Ectodermal cell (in vitro differentiated cells): ENCODE data around the gene PALD1.

ENCODE experiments used
- H3K27ac ChIP-seq: 2 replicates; pipeline ENCODE4 v1.7.0; 2013; ENCODE audit warnings: mild to moderate bottlenecking, low read depth, low read length; ENCODE audit not compliant: insufficient read depth, poor library complexity, severe bottlenecking
- H3K27me3 ChIP-seq: 2 replicates; pipeline ENCODE4 v1.7.0; 2013; ENCODE audit warnings: mild to moderate bottlenecking, low read length; ENCODE audit not compliant: insufficient read depth, control insufficient read depth, poor library complexity, severe bottlenecking
- H3K36me3 ChIP-seq: one replicate; pipeline ENCODE4 v1.7.0; 2013; ENCODE audit warnings: low read length; ENCODE audit not compliant: control insufficient read depth, insufficient read depth
- H3K4me1 ChIP-seq: one replicate; pipeline ENCODE4 v1.7.0; 2013; ENCODE audit warnings: low read length; ENCODE audit not compliant: control insufficient read depth, insufficient read depth
- H3K4me3 ChIP-seq: 2 replicates; pipeline ENCODE4 v1.7.0; 2013; ENCODE audit warnings: low read depth, low read length, control low read depth; ENCODE audit not compliant: insufficient read depth
- H3K9me3 ChIP-seq: 2 replicates; pipeline ENCODE4 v1.7.0; 2013; ENCODE audit warnings: mild to moderate bottlenecking, low read length, moderate library complexity; ENCODE audit not compliant: control insufficient read depth
- WGBS, 2 experiments: methylation state at CpG; one replicate each; pipeline ENCODE4 v1.1.7; 2013; ENCODE audit warnings: missing lambda C conversion rate in 2 of 2; 5-methylcytosine and 5-hydroxymethylcytosine counted together

The PALD1 gene

DNA sequence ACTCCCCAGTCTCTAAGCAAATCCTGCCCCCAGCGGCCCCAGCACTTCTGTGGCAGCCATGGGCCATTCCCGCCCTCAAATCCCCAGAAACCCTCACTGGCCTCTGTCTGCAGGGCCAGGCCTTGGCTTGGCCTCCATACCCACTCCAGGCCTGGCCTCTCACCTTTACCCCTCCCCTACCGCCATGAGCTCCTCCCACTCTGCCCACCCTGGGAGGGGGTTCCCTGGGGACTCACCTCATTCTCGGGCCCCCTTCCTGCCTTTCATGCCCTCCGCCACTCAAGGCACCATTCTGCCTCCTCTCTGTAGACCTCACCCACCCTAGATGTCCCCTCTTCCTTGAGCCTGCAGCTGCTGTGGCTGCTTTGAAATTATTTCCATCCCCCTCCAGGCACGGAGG lies 83.0 kb downstream of the PALD1 start:
- no peaks in the 10 kb centered on the region for H3K27me3 ChIP-seq
- H3K4me3 ChIP-seq = no peak overlapping the region
- no peaks in the 10 kb centered on the region for H3K9me3 ChIP-seq
- no peak overlapping the region for H3K27ac ChIP-seq
- WGBS, 2 experiments = 89% methylated on average over 6 of the region's 6 CpGs
- no peaks in the 10 kb centered on the region for H3K4me1 ChIP-seq
- H3K36me3 ChIP-seq = no peaks in the 10 kb centered on the region

DNA sequence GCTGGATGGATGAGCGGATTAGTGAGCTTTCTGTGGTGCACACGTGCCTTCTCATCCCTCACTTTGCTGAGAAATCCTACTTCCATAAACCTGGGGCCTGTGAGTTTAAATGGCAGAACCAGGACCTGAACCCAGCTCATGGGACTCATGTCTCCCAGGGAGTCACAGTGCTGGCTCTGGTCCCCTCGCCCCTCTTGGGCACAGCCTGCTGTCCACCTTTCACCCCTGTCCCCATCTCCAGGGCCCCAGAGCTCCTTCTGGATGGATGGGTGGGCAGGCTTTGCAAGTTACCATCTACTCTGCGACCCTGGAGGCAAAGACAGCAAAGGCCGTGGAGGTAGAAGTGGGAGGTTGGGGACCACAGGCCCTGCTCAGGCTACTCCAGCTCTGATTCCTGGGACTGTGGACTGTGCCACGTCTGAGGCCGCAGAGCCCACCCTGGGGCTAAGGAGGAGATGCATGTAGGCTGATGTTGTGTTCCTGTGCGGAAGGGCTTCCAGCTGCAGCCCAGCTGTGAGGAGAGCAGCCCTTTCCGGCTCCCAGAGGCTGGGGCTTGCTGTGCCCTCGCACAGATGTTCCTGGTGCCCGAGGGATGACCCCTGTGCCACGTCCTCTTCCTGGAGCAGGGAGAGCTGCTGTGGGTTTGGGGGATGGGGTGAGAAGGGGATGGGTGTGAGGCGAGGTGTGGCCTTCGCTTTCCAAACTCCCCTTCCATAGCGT lies 83.6 kb downstream of the PALD1 start:
- H3K4me1 ChIP-seq = no peaks in the 10 kb centered on the region
- no peaks in the 10 kb centered on the region for H3K36me3 ChIP-seq
- 92 to 94% methylated on average over 15 of the region's 15 CpGs for WGBS, 2 experiments
- no peak overlapping the region for H3K4me3 ChIP-seq
- no peaks in the 10 kb centered on the region for H3K27me3 ChIP-seq
- no peaks in the 10 kb centered on the region for H3K9me3 ChIP-seq
- no peak overlapping the region for H3K27ac ChIP-seq

GRCh38 chr10:70563230-70563629 lies 84.7 kb downstream of the PALD1 start:
- 90 to 93% methylated on average over 7 of the region's 7 CpGs for WGBS, 2 experiments
- Histone ChIP-seq H3K27me3 (no peaks in the 10 kb centered on the region), H3K4me3 (no peak overlapping the region), H3K9me3 (no peaks in the 10 kb centered on the region), H3K4me1 (no peaks in the 10 kb centered on the region), H3K27ac (no peak overlapping the region), H3K36me3 (no peaks in the 10 kb centered on the region)

GRCh38 chr10:70564113-70564725 lies 85.7 kb downstream of the PALD1 start:
- Histone ChIP-seq H3K4me3 (no peak overlapping the region), H3K27me3 (no peaks in the 10 kb centered on the region), H3K27ac (no peak overlapping the region), H3K4me1 (no peaks in the 10 kb centered on the region), H3K9me3 (no peaks in the 10 kb centered on the region), H3K36me3 (no peaks in the 10 kb centered on the region)
- 95 to 96% methylated on average over 21 of the region's 21 CpGs for WGBS, 2 experiments

DNA sequence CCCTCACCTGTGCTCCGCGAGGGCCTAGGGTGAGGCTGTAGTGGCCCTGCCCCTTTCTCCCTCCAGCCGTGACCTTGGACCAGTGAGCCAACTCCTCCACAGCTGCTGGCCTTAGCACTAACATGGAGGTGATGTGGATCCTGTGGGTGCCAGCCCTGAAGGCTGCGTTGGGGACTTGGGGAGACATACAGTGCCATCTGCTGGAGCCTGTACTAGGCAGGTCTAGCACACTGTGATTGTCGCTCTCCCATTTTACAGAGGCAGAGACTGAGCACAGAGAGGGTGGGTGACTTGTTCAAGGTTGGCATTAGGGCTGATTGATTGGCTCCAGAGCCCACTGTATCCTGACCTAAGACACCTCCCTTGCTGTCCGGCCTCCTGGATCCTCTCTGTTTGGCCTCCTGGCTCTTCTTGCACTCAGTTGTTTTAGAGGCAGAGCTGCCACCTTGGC lies 86.4 kb downstream of the PALD1 start:
- no peaks in the 10 kb centered on the region for H3K9me3 ChIP-seq
- H3K27ac ChIP-seq = no peak overlapping the region
- no peaks in the 10 kb centered on the region for H3K27me3 ChIP-seq
- H3K4me1 ChIP-seq = no peaks in the 10 kb centered on the region
- no peaks in the 10 kb centered on the region for H3K36me3 ChIP-seq
- no peak overlapping the region for H3K4me3 ChIP-seq
- 94% methylated on average over 6 of the region's 6 CpGs for WGBS, 2 experiments

DNA sequence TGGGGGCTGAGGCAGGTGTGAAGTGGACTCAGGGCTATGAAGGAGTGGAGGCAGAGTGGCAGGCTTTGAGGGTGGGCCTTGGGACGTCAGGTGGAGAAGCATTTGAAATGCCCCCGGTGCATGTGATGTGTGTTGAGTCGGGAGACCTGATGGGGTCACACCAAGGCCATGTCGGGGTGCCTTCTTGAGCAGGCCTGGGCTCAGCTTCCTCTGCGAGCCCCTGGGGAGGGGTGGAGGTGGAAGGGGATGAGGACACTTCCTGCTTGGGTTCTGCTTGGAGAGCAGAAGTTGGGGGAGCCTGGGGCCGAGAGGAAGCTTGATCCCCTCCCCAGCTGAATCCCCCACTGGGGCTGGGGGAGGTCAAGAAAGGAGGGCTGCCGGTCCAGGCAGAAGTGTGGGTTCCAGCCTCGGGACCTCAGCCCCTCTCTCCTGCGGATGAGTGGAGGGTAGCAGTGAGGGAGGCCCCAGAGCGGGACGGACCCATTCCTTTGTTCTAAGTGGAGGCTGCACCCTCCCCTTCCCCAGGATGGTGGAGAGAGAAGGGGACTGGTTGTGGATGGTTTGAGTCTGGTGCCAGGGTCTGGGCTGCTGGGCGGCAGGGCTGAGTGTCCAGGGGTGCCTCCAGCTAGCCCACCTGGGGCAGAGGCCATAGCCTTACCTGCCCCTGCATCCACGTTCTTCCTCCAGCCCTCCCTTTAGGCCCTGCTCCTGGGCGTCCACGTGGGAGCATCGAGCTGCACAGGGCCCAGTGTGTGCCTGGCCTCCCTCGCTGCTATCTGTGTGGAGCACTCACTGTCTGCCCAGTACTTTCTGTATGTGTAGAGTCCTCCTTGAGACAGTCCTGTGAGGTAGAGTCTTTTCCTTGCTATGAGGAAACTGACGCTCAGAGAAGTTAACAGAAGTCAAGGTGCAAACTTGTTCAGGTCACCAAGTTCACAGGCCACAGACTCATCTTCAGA lies 87.3 kb downstream of the PALD1 start:
- WGBS, 2 experiments = 89 to 93% methylated on average over 18 of the region's 18 CpGs
- no peak overlapping the region for H3K27ac ChIP-seq
- H3K36me3 ChIP-seq = no peaks in the 10 kb centered on the region
- no peak overlapping the region for H3K4me3 ChIP-seq
- H3K4me1 ChIP-seq = no peaks in the 10 kb centered on the region
- no peaks in the 10 kb centered on the region for H3K9me3 ChIP-seq
- H3K27me3 ChIP-seq = no peaks in the 10 kb centered on the region

GRCh38 chr10:70566515-70567290 lies 88.1 kb downstream of the PALD1 start:
- Histone ChIP-seq H3K27me3 (no peaks in the 10 kb centered on the region), H3K4me1 (no peaks in the 10 kb centered on the region), H3K9me3 (no peaks in the 10 kb centered on the region), H3K36me3 (no peaks in the 10 kb centered on the region), H3K27ac (no peak overlapping the region), H3K4me3 (no peak overlapping the region)
- WGBS, 2 experiments = 93 to 94% methylated on average over 18 of the region's 18 CpGs

DNA sequence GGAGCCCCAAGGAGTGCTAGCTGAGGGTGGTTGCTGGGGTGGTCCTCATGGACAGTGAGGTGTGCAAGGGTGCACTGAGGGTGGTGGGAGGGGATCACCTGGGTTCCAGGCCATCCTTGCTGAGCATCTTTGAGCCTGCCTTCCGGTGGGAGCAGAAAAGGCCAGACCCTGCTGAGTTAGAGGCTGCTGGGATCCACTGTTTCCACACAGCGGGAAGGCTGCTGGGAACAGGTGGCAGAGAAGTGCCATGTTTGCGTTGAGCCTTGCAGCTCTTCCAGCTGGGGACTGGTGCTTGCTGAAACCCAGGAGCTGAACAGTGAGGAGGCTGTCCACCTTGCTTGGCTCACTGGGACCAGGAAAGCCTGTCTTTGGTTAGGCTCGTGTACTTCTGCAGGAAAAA lies 89.0 kb downstream of the PALD1 start:
- Histone ChIP-seq H3K27ac (no peak overlapping the region), H3K4me3 (no peak overlapping the region), H3K4me1 (no peaks in the 10 kb centered on the region), H3K9me3 (no peaks in the 10 kb centered on the region), H3K27me3 (no peaks in the 10 kb centered on the region), H3K36me3 (no peaks in the 10 kb centered on the region)
- 81% methylated on average over 4 of the region's 4 CpGs for WGBS, 2 experiments

- Histone ChIP-seq H3K4me3 (no peak overlapping the region), H3K27ac (no peak overlapping the region), H3K27me3 (no peaks in the 10 kb centered on the region), H3K4me1 (no peaks in the 10 kb centered on the region), H3K9me3 (no peaks in the 10 kb centered on the region), H3K36me3 (no peaks in the 10 kb centered on the region)
- WGBS, 2 experiments = 94 to 97% methylated on average over 3 of the region's 3 CpGs
Measured at GRCh38 chr10:70568113-70568512, 89.5 kb downstream of the PALD1 start.
